ENCODE data around the gene ZNF274.

ZNF274 gene

GRCh38 chr19:58261600-58261967, 78.7 kb downstream of the ZNF274 start:
- TF ChIP-seq, protein P1, sequence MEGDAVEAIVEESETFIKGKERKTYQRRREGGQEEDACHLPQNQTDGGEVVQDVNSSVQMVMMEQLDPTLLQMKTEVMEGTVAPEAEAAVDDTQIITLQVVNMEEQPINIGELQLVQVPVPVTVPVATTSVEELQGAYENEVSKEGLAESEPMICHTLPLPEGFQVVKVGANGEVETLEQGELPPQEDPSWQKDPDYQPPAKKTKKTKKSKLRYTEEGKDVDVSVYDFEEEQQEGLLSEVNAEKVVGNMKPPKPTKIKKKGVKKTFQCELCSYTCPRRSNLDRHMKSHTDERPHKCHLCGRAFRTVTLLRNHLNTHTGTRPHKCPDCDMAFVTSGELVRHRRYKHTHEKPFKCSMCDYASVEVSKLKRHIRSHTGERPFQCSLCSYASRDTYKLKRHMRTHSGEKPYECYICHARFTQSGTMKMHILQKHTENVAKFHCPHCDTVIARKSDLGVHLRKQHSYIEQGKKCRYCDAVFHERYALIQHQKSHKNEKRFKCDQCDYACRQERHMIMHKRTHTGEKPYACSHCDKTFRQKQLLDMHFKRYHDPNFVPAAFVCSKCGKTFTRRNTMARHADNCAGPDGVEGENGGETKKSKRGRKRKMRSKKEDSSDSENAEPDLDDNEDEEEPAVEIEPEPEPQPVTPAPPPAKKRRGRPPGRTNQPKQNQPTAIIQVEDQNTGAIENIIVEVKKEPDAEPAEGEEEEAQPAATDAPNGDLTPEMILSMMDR (IDR thresholded peaks at IDR 0.05; ENCODE audit: control insufficient read depth, extremely low read depth, insufficient read depth) = no peak
- DNase-seq (ENCODE audit: low read depth) = no peak
- H3K4me3 ChIP-seq (ENCODE audit: low read depth, low read length) = no peak overlapping the region

- no peak overlapping the region for H3K4me3 ChIP-seq (ENCODE audit: low read depth, low read length)
- TF ChIP-seq, protein P1 (IDR thresholded peaks at IDR 0.05; ENCODE audit: control insufficient read depth, extremely low read depth, insufficient read depth) = no peak
- DNase-seq (ENCODE audit: low read depth) = no peak
These were observed 79.4 kb downstream of the ZNF274 start for GRCh38 chr19:58261968-58262921.

DNA sequence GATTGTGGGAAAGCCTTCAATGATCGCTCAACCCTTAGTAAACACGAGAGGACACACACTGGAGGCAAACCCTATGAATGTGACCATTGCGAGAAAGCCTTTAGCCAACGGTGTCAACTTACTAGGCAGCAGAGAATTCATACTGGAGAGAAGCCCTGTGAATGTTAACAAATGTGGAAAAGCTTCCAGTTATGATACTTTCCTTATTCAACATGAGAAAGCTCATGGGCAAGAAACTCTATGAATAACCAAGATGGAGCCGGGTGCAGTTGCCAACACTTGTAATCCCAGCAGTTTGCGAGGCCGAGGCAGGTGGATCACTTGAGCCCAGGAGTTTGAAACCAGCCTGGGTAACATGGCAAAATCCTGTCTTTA, 80.0 kb downstream of the ZNF274 start:
- no peak for DNase-seq (ENCODE audit: low read depth)
- H3K4me3 ChIP-seq (ENCODE audit: low read depth, low read length) = no peak overlapping the region
- TF ChIP-seq, protein P1 (IDR thresholded peaks at IDR 0.05; ENCODE audit: control insufficient read depth, extremely low read depth, insufficient read depth) = no peak

Data from LNCaP clone FGC (cell line).